ENCODE data around the gene ZFP57.

ZFP57 gene

GRCh38 chr6:29680904-29681303 is at the start of gene ZFP57:
TSS of gene ZFP57 (minus strand) at chr6:29681152. CDS start at chr6:29677003, 4,149 bp downstream.
- no peak for DNase-seq

- no peak for DNase-seq
Measured at GRCh38 chr6:29730575-29731126, 49.7 kb upstream of the ZFP57 start.

- DNase-seq, result no peak
Measured at GRCh38 chr6:29729774-29730328, 48.9 kb upstream of the ZFP57 start.

GRCh38 chr6:29728875-29729270 is 47.9 kb upstream of the ZFP57 start:
- DNase-seq, result no peak

GRCh38 chr6:29728173-29728874 is 47.4 kb upstream of the ZFP57 start:
- DNase-seq, result no peak

GRCh38 chr6:29727637-29728036 is 46.7 kb upstream of the ZFP57 start:
- no peak for DNase-seq

- no peak for DNase-seq
Measured at GRCh38 chr6:29726571-29727194, 45.7 kb upstream of the ZFP57 start.

GRCh38 chr6:29726001-29726400 is 45.0 kb upstream of the ZFP57 start:
- no peak for DNase-seq

GRCh38 chr6:29724937-29725869 is 44.3 kb upstream of the ZFP57 start:
- no peak for DNase-seq

GRCh38 chr6:29723666-29724588 is 43.0 kb upstream of the ZFP57 start:
- no peak for DNase-seq

- no peak for DNase-seq
Measured at GRCh38 chr6:29723262-29723665, 42.3 kb upstream of the ZFP57 start, which contains the start of gene HLA-F. TSS of gene HLA-F (plus strand) at chr6:29723434. CDS start at chr6:29723464, 30 bp downstream.

GRCh38 chr6:29720863-29721262 is 39.9 kb upstream of the ZFP57 start:
- DNase-seq, result no peak

GRCh38 chr6:29710281-29710941 is 29.5 kb upstream of the ZFP57 start:
- no peak for DNase-seq

- DNase-seq, result no peak
Measured at GRCh38 chr6:29709188-29709587, 28.2 kb upstream of the ZFP57 start.

GRCh38 chr6:29708432-29709179 is 27.7 kb upstream of the ZFP57 start:
- no peak for DNase-seq

GRCh38 chr6:29705389-29706231 is 24.7 kb upstream of the ZFP57 start:
- no peak for DNase-seq

GRCh38 chr6:29702519-29703103 is 21.7 kb upstream of the ZFP57 start:
- no peak for DNase-seq

GRCh38 chr6:29696147-29697125 is 15.5 kb upstream of the ZFP57 start:
- no peak for DNase-seq

Measured in NCI-H774 (cell line).